HG02678 (cell line): ENCODE measurements around the gene TSPEAR.

Source experiments
- ATAC-seq: cut with Tn5 transposase; IDR thresholded peaks from one replicate; pipeline ENCODE4 v1.9.1; 2021; ENCODE audit warnings: mild to moderate bottlenecking, moderate library complexity; ENCODE audit not compliant: unreplicated experiment

TSPEAR gene

DNA sequence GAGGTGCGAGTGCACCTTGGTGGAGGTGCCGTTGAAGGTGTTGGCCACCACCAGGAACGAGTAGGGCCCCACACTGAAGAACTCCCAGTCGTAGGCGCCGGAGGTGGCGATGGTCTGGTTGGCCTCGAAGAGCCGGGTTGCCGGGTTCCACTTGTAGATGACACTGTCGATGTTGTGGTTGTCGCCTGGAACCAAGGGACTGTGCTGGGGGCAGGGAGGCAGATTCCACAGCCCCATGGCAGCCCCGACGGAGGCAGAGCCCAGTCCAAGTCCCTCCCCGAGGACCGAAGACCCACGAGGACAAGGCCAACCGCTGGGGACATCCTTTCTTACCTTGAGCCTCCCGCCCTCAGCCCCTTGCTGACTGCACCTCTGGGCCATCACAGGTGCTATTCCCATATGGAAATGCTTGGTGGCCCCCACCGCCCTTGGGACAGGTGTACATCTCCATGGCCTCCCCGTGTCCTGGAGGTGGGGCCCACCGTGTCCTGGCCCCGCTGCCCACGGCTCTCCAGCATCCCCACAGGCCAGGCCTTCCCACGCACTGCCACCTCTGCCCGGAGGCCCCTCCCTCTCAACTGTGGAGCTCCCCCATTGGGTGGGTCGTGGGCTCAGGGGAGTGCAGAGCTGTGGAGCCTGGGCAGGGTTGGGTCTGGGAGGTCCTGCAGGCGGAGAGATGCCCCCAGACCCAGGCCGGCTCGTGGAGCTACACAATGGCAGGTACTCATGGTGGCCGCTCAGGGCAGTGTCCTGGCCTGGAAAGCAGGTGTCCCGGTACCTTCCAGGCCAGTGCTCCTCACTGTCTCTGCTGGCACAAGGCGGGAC is 189.2 kb downstream of the TSPEAR start:
- no peak for ATAC-seq

DNA sequence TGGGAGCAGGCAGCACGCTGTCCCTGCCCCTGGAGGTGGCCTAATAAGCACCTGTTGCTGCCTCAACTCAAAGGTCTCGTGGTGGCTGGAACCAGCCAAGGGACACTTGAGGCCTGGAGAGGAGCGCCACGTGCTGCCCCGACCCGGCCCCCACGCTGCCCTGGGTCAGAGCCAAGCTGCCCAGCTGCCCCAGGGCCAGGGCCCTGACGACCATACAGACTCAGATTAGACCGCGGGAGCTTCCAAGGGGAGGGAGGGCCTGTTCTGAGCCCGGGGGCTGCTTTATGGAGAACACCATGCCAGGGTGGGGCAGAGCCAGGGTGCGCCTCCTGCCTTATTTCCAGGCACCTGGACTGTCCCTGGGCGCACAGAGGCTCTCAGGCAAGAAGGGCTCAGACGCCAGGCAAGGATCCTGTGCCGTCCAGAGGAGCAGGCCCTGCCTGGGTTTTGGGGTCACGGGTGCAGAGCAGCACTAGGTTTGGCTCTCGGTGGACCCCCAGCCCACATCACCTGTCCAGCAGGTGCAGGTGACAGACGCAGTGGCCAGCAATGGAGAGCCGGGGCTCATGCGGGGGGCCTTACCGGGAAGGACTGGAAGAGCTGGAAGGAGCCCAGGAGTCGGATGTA is 190.0 kb downstream of the TSPEAR start:
- ATAC-seq, result no peak

DNA sequence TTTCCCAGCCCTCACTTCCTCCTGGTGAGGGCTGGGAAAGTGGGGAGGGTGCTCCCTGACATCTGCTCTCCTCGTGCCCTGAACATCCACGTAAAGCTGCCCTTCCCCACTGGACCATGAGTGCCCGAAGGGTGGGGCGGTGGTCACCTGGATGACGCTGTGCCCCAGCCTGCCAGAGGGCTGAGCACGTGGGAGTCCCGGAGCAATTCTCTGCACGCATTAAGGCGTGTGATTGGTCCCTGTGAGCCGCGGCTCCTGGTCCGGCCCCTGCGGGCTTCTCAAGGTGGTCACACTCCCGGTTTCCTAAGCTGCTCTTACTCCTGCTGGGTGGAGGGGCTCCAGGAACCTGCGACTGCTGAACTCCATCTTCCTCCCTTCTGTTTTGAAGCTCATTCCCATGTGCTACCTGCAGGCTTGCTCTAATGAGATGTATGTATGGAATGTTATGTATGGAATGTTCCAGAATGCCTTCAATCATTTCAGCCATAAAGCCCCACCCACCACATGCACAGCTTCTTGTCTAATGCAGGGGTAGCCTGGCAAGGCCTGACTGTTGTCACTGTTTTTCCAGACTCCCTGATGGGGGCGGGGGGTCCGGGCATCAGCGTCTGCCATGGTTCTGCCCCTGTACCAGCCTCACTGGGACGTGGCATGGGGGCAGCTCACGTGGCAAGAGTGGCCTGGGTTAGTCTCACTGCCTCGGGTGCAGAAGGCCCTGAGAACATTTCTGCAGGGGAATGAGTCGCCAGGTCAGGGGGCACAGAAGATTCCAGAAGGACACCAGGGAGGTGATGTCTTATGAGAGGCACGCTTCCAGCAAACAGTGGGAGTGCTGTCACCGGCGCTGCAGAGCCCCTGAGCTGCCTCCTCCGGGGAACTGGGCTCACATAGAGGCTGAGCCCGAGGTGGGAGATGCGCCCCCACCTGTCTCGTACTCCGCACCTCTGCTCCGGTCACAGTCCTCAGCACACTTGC is 190.8 kb downstream of the TSPEAR start:
- ATAC-seq, result no peak

DNA sequence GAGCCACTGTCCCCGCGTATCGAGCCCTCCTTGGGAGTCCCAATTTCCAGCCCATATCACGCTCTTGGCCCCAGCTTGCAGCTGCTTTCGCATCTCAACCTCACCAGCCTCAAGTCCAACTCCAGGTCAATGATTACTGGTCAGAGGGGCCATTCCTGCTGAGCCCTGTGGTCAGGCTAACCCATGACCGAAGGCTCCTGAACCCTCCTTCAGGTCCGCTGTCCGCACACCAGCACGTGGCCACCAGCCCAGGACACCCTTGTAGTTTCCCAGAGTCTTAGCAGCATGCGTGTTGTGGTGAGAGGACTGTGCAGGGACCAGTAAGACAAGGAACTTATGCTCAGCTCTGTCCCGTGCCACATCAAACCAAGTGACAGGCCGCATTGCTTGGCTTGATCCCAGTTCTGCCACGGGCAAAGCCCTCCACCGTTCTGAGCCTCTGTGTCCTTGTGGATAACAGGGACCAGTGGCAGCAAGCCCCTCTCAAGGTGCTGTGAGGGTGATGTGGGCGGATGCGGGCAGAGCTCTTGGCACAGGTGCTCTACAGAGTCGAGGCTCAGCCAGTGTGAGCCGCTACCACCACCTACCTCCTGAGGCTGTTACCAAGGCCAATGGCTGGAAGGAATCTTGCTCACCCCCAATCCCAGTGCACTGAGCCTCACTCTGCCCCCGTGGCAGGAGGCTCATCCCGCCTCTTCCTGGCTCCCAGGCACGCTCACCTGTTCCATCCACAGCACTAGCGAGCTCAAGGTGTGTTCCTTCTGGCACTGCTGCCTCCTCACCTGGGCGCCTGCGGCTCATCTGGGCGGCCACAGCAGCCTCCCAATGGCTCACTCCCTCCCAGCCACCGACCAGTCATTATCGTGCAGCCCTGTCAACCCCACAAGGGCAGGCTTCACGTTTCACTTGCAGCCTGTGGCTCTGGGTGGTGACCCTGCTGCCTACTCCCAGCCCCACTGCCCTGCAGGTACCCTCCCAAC is 191.7 kb downstream of the TSPEAR start:
- ATAC-seq, result no peak

DNA sequence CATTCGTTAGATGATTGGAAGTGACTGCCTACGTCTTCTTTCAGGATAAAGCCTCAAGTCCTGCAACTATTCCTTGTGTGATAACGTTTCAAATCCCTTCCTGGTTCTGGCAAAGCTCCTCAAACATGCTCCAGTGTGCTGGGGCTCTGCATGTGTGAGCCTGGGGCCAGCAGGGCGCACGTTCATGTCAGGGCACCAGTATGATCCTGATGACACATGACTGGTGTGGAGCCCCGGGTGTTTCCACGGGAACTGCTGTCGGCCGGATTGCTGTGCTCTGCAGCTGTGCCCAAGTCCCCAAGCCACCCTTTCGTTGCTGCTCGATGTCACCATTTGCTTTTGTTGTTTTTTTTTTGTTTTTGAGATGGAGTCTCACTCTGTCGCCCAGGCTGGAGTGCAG is 192.7 kb downstream of the TSPEAR start:
- ATAC-seq, result no peak

DNA sequence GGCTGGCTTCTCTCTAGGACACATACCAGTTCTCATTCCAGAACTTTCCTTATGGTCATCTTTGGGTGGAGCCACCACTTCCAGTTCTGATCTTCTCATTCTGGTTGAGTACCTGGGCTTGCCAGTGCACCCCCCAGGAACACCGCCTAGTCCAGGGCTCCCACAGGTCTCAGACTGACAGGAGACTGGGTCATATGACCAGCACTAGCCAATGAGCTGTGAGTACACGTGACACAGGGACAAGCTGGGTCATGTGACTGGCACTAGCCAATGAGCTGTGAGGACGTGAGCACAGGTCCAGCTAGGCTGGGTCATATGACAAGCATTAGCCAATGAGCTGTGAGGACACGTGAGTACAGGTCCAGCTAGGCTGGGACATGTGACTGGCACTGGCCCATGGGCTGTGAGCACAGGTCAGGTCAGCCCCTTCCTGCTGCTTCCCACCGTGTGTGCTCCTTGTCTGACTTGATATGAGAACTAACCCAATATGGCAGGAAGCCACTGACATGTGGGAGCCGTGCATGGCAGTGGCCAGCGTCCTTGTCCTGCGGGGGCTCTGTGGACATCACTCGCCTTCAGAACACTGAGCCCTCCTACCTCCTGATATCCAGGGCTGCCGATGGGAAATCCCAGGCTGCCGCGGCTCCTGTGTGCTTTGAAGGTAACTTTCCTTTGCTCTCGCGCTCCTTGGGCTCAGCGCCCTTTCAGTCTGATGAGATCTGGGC is 194.0 kb downstream of the TSPEAR start:
- no peak for ATAC-seq

DNA sequence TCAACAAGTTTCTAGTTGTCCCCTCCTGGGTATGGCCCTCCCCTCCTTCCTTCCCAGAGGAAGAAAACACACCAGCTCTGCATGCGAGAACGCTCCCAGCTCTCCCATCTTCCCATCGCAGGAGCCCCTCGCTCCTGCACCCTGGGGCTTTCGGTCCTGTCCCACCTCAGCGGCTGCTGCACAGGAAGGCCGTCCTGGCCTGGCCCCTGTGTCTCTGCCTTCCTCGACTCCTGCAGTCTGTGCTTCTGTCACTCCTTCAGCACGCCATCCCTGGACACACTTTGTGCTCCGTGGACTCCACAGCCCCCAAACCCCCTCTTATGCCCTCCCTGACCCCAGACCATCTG is 194.6 kb downstream of the TSPEAR start:
- ATAC-seq, result no peak

DNA sequence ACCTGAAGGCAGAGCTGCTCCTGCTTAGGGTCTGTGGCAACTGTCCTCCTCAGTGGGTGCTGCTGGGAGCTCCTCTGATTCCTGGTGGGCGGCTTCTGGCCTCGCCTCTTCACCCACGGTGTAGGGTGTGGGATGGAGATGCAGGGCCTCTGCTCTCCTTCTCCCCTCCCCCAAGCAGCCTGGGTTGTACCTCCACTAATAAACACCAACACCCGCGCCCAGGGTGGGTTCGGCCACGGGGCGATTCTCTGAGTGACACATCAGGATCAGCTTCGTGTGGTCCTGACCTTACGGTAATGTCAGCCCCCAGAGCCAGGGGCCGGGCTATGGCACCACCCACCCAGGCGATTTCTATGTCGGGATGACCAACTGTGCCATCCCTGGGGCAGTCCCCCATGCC is 195.0 kb downstream of the TSPEAR start:
- no peak for ATAC-seq

DNA sequence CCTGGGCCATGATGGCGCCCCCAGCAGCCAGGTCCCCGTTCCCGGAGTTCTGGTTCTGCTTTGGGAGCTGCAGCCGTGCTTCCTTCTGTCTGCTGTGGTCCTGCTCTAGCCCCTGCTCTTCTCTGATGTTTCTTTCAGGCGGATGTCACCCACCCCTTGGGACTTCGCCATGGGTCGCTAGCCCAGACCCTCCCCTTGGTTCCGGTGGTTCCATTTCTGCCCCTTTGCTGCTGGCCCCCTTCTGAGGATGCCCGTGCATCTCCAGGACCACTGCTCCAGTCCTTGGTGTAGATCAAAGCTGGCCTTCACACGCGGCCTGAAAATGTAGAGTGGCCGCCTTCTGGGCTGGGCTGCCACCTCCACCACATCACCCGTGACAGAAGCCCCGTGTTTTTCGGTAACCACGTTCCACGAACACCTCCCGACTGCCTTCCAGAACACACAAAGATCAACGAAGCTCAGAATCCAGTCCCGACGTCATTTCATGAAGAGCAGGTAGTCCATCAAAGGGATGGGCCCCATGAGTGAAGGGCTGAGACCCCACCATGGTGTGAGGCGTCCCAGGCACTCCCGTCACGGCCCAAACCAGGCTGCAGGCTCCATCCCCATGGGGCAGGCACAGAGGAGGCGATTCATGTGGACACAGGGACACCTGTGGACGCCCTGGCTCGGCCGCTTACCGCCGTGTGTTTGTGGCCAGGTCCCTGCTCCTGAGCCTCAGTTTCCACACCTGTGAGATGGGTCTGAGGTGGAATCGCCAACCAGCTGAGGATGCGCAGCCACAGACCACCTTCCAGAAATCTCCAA is 195.8 kb downstream of the TSPEAR start:
- ATAC-seq, result no peak

DNA sequence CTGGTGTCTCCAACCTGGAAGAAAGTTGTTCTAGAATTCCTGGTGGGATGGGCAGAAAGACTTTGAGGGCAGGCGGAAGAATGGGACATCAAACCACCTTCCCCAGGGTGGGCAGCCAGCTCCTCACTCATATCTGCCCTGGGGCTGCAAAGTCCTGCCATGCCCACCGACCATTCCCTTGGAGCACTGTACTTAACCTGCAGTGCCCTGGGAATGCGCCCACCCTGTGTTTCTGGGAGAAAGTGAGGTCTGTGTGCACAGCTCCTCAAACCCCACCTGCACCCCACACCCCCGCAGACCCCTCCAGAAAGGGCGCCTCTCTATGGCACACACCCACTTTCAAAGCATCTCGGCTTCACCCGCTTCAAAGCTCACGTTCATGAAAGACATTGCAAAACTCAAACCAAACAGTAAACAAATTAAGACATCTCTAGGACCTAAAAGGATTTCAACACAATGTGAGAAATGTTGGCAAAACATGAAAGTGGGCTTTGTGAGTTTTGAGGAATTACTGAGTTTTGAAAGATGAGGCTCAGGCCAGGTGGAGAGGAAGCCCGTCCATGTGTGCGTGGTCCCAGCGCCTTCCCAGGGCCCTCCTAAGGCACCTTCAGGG is 196.5 kb downstream of the TSPEAR start:
- no peak for ATAC-seq

DNA sequence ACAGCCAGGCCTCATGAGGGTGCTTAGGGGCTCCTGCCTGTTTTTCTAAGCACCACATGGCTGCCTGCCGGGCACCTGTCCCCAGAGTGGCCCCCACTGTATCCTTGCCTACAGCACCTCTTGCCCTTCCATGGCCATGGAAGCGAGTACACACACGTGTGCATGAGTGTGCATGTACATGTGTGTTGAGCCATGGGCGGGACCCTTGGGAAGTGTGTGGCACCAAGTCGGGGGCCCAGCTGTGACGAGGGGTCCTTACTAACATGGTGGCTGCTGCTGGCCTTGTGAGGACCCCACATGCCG is 197.2 kb downstream of the TSPEAR start:
- ATAC-seq, result no peak

DNA sequence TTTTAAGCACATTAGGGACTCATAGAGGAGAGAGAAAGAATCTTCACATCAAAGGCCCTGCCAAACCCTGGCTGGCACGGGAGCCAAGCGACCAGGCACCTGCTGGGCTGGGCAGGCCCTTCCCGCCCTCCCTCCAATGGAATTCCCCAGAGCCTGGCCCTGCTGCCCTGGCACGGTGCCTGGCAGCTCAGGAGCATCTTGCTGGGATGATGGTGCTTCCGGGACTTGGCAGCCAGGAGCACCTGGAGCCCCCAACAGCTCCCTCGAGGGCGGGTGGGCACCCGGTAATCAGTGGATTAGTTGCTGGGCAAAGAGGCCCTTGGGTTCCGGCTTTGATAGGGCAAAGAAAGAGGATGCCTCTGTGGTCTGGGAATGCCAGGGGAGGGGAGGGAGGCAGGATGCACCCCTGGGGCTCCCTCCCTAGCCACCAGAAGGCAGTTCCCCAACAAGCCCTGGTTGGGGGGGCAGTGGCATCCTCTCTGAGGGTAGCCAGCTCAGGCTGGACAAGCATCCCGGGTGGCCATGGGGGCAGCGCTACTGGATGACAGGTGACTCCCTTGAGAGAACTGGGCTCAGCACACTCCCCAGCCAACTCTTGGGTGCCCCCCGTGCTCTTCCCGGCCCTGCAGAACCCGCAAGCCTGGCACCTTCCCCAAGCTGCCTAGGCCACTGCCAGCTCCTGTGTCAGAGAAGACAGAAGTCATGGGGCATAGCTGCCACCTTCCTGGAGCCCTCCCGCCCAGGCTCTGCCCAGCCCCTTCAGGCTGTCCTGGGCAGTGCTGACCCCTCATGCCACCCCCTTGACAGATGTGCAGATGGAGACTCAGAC is 197.8 kb downstream of the TSPEAR start:
- ATAC-seq, result no peak

DNA sequence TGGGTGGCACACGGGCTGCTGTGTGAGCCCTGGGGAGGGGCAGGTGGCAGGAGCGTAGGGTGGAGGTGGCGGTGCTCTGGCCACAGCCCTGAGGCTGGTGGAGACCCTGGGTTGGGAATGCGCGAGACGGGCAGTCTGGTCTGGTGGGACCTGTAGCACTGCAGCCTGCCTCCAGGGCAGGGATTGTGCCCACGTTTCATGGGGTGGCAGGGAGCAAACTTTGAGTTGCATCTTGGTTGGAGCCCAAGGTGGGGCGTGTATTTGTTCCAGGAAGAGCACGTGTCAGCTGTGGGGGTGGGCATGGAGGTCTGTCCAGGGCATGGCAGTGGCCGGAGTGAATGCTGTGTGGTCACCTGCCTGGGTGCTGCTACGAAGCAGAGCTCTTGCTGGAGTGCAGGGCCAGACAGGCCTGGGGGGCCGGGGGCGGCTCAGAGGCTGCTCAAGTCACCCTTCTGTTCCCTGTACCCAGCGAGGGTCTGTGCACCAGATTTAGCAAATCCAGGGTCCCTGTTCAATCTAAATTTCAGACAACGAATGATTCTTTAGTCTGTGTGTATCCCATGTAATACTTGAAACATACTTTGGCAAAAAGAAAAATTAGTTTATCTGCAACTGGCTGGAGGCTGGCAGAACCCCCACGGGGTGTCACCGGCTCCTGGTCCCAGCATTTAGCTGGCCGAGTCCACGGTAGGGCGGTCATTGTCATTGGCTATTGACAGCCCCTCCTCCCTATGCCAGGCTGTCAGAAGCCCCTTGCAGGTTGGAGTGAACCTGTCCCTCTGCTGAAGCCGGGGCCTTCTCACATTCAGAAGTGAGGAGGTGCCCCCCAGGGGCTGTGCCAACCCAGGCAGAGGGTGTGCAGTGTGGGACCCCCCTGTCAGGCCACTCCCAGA is 198.6 kb downstream of the TSPEAR start:
- ATAC-seq, result no peak

DNA sequence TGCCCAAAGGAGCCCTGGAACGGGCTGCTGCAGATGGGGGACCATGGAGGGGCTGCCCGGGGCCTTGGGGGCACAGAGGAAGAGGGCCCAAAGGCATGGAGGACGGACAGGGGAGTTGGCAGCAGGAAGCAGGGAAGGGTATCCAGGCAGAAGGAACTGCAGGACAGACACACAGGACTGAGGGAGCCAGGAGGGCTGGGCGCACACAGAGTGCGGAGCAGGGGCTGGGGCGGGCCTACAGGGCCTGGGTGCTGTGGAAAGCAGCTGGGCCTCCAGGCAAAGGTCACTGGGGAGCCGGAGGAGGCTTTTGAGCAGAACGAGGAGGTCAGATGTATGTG is 199.5 kb downstream of the TSPEAR start:
- no peak for ATAC-seq

DNA sequence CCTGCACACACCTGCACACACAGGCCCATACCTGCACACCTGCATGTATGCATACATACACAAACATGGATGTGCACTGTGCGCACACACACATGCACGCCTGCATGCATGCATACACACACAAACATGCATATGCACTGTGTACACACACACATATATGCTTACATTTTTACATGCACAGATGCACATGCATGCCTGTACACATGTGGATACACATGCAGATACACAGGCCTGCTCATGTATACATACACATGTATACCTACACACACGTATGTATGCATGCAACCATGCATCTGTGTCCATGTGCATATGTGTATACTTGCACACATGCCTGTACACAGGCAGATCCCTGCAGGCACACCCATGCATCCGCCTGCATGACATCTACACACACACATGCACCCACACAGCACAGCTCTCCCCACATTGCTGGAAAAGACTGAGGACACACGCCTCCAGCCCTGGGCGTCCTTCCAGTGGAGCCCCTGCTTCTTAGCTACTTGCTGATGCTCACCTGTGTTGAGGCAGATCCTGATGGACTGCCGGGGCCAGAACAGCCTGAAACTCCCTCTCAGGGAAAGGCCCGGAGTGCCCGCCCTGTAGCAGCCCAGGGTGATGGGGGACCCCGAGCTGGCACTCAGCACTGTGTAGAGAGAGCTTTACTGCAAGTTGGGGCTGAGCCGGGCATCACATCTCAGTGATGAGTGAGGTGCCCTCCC is 200.0 kb downstream of the TSPEAR start:
- ATAC-seq, result no peak

DNA sequence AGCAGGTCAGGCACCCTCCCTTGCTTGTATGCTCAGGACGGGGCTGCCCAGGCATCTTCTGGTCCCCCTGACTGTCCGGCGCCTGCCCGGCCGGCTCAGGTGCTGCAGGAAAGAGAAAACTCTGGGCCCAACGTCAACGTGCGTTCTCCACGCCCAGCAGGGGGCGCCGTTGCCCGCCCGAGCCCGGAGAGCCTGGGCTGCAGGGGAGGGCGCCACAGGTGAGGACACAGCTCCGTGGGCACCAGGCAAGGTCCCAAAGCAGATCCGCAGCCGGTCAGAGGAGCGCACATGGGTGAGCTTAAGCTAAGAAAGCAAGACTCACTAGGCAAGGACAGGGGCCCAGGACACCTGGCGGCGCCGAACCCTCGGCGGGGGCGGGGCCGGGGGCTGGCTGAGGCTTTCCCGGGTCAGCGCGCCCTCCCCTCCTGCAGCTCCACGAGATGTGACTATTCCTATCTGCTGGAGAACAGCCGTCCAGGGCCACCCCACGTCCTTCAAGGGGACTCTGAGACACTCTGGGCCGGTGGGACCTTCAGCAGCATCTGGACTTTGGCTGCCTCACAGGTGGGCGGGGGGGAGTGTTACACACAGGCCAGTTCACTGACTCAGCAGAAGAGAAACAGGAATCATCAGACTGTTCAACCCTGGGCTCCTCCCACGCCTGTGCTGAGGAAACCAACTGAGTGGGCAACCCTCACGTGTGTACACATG is 200.7 kb downstream of the TSPEAR start:
- no peak for ATAC-seq
